IPS-15b (cell line): Measurements from ENCODE around the gene GAS7.

Source experiments
- H3K27me3 ChIP-seq: one replicate; pipeline ENCODE4 v1.6.1; 2013; ENCODE audit warnings: low read length; ENCODE audit not compliant: control insufficient read depth, insufficient read depth
- H3K36me3 ChIP-seq: one replicate; pipeline ENCODE4 v1.6.1; 2013; ENCODE audit warnings: low read length; ENCODE audit not compliant: control insufficient read depth, insufficient read depth
- H3K4me1 ChIP-seq: one replicate; pipeline ENCODE4 v1.6.1; 2013; ENCODE audit warnings: mild to moderate bottlenecking, low read length; ENCODE audit not compliant: control insufficient read depth, insufficient read depth
- H3K4me3 ChIP-seq: one replicate; pipeline ENCODE4 v1.5.1; 2013; ENCODE audit warnings: low read depth, low read length
- H3K9ac ChIP-seq: one replicate; pipeline ENCODE4 v1.6.1; 2013; ENCODE audit warnings: low read depth, mild to moderate bottlenecking, low read length
- H3K9me3 ChIP-seq: one replicate; pipeline ENCODE4 v1.6.1; 2013; ENCODE audit warnings: mild to moderate bottlenecking, low read length; ENCODE audit not compliant: control insufficient read depth, insufficient read depth

The GAS7 gene

DNA sequence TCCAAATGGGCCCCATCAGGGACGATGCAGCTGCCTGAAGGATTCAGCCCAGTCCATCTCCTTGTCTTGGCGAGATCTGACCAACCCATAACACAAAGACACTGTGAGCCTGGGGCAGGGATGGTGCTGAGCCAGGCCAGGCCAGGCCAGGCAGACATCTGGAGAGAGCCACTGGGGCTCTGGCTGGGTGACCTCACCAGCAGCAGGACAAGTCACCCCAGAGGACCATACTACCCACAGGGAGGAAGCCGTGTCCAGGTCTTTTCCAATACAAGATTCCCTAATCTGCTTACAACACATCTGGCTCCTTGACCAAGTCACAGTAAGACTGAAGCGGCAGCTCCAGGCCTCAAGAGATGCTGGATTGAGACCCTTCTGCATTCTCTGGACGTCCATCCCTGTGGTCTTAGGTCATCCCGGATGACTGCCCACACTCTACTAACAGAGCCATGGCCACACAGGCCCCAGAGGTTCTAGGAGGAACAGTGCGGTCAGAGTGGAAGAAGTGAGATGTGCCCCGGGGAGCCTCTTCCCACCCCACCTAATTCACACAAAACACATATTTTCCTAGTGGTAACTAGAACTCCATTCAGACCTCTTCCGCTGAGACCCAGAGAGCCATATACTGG is 211.5 kb downstream of the GAS7 start:
- Histone ChIP-seq H3K4me3 (no peak overlapping the region), H3K36me3 (no peaks in the 10 kb centered on the region), H3K27me3 (no peaks in the 10 kb centered on the region), H3K9me3 (no peaks in the 10 kb centered on the region), H3K4me1 (no peaks in the 10 kb centered on the region), H3K9ac (no peak overlapping the region)

GRCh38 chr17:9985646-9986045 is 212.8 kb downstream of the GAS7 start:
- no peaks in the 10 kb centered on the region for H3K36me3 ChIP-seq
- H3K4me1 ChIP-seq: no peaks in the 10 kb centered on the region
- no peaks in the 10 kb centered on the region for H3K27me3 ChIP-seq
- H3K9ac ChIP-seq: no peak overlapping the region
- no peak overlapping the region for H3K4me3 ChIP-seq
- no peaks in the 10 kb centered on the region for H3K9me3 ChIP-seq

GRCh38 chr17:9984768-9985167 is 213.6 kb downstream of the GAS7 start:
- H3K27me3 ChIP-seq: no peaks in the 10 kb centered on the region
- no peak overlapping the region for H3K9ac ChIP-seq
- no peaks in the 10 kb centered on the region for H3K36me3 ChIP-seq
- H3K4me3 ChIP-seq: no peak overlapping the region
- no peaks in the 10 kb centered on the region for H3K9me3 ChIP-seq
- H3K4me1 ChIP-seq: no peaks in the 10 kb centered on the region

DNA sequence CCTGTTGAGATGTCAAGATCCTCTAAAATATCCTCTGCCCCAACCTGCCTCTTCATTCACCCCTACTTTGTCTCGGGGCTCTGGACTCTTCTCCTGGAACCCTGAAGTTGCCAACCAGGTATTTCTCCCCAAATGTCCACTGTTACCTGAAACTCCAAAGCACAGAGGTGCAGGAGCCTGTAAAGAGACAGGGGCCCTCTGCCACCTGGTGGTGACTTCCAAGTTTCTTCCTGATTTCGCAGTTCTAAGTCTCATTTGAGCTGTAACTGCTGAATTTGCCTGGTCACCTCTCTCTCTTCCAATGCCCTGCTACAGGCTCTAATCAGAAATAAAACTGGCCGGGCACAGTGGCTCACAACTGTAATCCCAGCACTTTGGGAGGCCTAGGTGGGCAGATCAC is 216.2 kb downstream of the GAS7 start:
- Histone ChIP-seq H3K4me1 (no peaks in the 10 kb centered on the region), H3K9me3 (no peaks in the 10 kb centered on the region), H3K36me3 (no peaks in the 10 kb centered on the region), H3K9ac (no peak overlapping the region), H3K27me3 (no peaks in the 10 kb centered on the region), H3K4me3 (no peak overlapping the region)

DNA sequence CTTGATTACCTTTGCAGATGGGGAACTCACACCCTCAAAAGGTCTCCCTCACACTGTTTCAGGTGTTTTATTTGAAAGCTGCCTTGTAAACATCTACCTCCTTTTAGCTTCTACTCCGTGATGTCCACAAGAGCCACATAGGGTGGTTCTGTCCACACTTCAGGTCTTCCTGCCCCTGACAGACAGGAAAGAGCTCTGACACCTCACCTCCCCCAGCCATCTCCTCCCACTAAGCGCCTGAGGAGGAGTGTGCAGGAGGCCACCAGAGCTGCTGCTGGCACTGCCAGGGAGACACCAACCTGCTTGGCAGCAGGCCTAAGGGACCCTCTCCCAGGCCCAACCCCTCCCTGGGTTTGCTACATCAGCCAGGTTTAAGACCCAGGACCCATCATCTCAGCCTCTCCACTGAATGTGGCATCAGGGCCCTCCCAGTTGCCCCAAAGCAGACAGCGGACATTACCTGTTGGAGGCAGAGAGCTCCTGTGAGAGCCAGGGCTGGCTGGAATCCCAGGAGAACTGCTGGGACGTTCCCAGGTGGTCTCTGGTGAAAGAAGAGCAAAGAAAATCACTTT is 217.0 kb downstream of the GAS7 start:
- Histone ChIP-seq H3K4me3 (no peak overlapping the region), H3K27me3 (no peaks in the 10 kb centered on the region), H3K9me3 (no peaks in the 10 kb centered on the region), H3K9ac (no peak overlapping the region), H3K4me1 (no peaks in the 10 kb centered on the region), H3K36me3 (no peaks in the 10 kb centered on the region)

GRCh38 chr17:9979463-9979995 is 218.9 kb downstream of the GAS7 start:
- Histone ChIP-seq H3K9ac (no peak overlapping the region), H3K4me1 (no peaks in the 10 kb centered on the region), H3K9me3 (no peaks in the 10 kb centered on the region), H3K27me3 (no peaks in the 10 kb centered on the region), H3K4me3 (no peak overlapping the region), H3K36me3 (no peaks in the 10 kb centered on the region)

- Histone ChIP-seq H3K27me3 (no peaks in the 10 kb centered on the region), H3K4me3 (no peak overlapping the region), H3K9me3 (no peaks in the 10 kb centered on the region), H3K9ac (no peak overlapping the region), H3K4me1 (no peaks in the 10 kb centered on the region), H3K36me3 (no peaks in the 10 kb centered on the region)
These were observed 221.2 kb downstream of the GAS7 start for GRCh38 chr17:9977180-9977575.

- Histone ChIP-seq H3K4me3 (no peak overlapping the region), H3K27me3 (no peaks in the 10 kb centered on the region), H3K4me1 (no peaks in the 10 kb centered on the region), H3K36me3 (no peaks in the 10 kb centered on the region), H3K9me3 (no peaks in the 10 kb centered on the region), H3K9ac (no peak overlapping the region)
These were observed 221.9 kb downstream of the GAS7 start for GRCh38 chr17:9976283-9977179.

DNA sequence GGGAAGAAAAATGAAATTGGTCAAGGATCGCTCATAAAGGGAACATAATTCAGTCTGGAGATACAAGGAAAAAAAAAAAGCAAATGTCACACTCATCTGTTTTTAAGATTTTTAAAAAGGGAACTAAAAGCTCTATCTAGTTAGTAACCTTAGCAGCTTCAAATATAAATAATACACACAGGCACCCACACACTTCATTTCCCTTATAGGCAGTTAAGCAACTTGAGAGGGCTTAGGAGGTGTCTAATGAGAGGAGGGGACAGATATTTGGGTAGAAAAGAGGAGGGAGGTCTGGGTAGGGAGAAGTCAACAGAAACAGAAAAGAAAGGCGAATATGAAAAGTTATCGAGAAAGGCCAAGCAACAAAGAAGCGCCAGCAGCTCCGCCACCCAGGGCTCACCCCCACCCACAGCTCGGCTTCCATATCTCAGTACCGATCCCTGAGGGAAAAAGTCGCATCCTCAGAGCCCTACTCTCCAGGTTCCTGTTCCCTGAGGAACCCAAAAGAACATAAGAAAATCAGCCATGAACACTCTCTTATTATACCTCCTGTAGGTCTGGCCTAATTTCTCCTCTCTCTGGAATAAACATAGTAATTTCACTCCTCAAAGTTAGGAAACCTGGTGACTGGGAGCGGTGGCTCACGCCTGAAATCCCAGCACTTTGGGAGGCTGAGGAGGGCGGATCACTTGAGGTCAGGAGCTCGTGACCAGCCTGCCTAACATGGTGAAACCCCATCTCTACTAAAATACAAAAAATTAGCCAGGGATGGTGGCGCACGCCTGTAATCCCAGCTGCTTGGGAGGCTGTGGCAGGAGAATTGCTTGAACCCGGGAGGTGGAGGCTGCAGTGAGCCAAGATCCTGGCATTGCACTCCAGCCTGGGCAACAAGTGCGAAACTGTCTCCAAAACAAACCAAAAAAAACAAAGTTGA is 223.7 kb downstream of the GAS7 start:
- no peak overlapping the region for H3K9ac ChIP-seq
- no peaks in the 10 kb centered on the region for H3K4me1 ChIP-seq

GRCh38 chr17:9973669-9974447 is 224.5 kb downstream of the GAS7 start:
- Histone ChIP-seq H3K27me3 (no peaks in the 10 kb centered on the region), H3K4me1 (no peaks in the 10 kb centered on the region), H3K9me3 (no peaks in the 10 kb centered on the region), H3K4me3 (no peak overlapping the region), H3K36me3 (no peaks in the 10 kb centered on the region), H3K9ac (no peak overlapping the region)

More for the DNA sequence above, 223.7 kb downstream of the GAS7 start:
- Histone ChIP-seq H3K27me3 (no peaks in the 10 kb centered on the region), H3K36me3 (no peaks in the 10 kb centered on the region), H3K4me3 (no peak overlapping the region), H3K9me3 (no peaks in the 10 kb centered on the region)
